Activated naive CD8-positive, alpha-beta T cell treated with anti-CD3 and anti-CD28 coated beads, Interleukin-2, amount 50 U/mL, for 16 hours (primary cell): ENCODE measurements around the gene SPECC1.

ENCODE experiments used
- DNase-seq: peaks from one replicate; pipeline ENCODE4 v3.0.0-alpha.2; 2020; ENCODE audit warnings: low read depth, low spot score

The SPECC1 gene

GRCh38 chr17:20273741-20274500 lies 264.8 kb downstream of the SPECC1 start:
- DNase-seq = no peak

- no peak for DNase-seq
These were observed 266.5 kb downstream of the SPECC1 start for GRCh38 chr17:20275653-20276052.

GRCh38 chr17:20276421-20276820 lies 267.3 kb downstream of the SPECC1 start:
- DNase-seq = no peak

GRCh38 chr17:20278805-20279204 lies 269.6 kb downstream of the SPECC1 start:
- no peak for DNase-seq

DNA sequence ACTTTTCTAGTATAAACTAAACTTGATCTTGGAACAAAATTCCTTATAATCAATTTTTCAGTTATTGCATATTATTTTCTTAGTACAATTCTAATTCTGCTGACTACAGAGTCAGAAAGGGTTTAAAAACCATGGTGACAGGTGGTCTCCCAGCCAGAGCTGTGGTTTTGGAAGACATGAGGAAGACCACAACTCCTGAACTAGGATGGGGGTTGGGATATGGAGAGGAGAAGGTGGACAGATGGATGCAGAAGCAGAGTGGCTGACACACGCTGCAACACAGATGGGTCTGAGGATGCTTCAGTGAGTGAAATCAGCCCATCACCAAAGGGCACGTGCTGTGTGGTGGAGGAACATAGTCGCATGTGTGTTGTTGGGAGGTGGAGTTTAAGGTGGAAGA lies 270.5 kb downstream of the SPECC1 start:
- DNase-seq = no peak

DNA sequence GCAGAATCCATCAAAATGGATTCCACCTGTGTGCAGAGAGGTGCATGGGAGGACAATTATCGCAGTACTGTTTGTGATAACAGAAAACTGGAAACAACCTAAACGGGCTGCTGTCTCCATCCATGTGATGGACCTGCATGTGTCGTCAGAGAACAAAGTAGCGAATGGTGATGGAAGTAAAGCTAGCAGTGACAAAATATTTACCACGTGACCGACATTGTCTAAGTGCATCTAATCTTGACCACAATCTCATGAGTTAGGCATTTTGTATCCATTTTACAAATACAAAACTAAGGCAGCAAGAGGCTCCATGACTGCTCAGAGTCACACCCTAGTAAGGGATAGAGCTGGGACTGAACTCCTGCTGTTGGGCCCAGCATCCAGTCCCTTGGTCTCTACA lies 270.9 kb downstream of the SPECC1 start:
- DNase-seq = no peak

DNA sequence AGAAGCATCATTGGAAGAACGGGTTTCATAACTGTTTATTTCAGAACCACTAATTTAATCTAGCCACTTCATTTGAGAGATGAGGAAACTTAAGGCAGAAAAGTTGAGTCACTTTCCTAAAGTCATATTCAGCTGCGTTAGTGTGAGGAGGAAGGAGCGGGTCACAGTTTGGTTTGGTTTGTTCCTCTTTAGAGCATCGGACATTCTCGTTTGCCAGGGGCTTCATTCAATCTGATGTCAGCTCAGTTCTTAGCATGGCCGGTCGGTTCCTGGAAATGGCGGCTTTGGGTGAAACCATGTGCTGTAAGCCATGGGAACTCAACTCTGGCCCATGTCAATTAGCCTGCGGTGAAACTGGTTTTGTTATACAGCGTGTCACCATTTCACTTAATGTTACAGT lies 271.7 kb downstream of the SPECC1 start:
- DNase-seq = no peak

DNA sequence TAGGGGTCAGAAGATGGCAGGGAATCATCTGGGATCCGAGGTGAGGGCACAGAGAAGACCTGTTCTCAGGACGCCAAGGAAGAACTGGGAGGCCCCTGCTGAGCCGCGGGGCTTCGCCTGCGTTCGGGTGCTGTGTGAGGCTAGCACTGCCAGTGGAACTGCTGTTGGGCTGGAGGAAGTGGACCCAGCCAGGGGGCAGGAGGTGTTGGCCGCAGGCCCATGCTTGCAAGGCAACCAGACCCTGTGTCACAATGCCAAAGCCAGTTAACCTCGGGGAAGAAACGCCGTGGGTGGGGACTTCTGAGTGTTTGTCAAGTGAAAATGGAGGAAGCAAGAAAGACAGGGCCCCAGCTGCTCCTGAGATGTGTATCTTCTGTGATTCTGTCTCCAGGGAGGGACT lies 272.7 kb downstream of the SPECC1 start:
- DNase-seq = no peak

DNA sequence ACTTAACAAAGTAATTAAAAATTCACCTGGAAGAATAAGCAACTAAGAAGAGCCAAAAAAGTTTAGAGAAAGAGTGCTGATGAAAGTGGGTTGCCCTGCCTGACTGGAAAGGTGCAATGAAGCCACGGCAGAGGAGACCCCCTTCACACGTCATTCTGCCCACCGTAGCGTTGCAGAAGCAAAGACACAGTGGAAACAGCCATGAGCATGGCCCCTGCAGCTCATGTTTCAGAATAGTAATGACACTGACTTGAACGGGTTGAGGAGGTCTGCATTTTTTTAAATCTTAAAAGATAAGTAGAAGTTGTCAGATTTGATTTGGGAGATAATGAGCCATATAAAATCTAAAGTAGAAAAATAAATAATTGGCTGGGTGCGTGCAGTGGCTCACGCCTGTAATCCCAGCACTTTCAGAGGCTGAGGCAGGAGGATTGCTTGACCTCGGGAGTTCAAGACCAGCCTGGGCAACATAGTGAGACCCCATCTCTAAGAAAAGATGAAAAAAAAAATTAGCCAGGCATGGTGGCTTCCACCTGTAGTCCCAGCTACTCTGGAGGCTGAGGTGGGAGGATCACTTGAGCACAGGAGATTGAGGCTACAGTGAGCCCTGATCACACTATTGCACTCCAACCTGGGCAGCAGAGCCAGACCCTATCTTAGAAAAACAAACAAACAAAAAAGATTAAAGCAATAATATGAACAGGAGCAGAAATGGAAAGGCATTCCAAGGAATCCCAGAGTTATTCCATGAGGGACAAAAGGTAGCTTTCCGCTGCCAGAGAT lies 273.6 kb downstream of the SPECC1 start:
- no peak for DNase-seq

DNA sequence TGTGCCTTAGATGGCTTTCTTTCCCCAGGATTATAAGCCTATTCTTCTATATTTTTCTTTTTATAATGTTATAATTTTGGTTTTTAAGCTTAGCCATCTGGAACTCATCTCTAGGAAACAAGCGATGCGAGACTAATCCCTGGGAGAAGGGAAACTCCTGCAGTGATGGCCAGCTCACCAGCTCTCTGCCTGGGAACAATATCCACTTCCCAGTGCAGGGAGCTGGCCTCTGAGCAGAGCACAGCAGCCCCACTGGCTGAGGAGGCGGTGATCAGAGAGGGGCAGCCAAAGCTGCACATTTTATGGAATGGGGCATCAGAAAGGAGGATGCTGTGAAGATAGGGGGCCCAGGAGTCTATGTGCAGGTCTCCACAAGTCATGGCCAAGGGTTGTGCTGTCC lies 274.9 kb downstream of the SPECC1 start:
- DNase-seq = no peak

- DNase-seq = no peak
These were observed 275.6 kb downstream of the SPECC1 start for GRCh38 chr17:20284570-20285295.

DNA sequence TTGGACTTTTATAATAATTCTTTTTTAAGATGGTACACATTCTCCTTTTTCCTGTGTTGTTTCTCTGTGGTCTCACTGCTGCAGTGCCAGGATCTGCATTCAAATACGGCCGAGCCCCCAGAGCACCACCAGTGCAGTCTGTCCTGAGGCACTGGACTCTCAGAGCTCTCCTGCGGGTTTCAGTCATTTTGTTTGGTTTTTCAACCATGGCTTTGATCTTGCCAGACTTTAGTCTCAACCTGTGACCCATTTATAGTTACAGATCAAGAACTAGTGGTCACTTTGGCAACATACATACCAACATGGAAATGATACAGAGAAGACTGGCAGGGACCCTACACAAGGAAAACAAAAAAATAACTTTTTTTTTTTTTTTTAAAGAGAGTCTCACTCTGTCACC lies 280.8 kb downstream of the SPECC1 start:
- no peak for DNase-seq

DNA sequence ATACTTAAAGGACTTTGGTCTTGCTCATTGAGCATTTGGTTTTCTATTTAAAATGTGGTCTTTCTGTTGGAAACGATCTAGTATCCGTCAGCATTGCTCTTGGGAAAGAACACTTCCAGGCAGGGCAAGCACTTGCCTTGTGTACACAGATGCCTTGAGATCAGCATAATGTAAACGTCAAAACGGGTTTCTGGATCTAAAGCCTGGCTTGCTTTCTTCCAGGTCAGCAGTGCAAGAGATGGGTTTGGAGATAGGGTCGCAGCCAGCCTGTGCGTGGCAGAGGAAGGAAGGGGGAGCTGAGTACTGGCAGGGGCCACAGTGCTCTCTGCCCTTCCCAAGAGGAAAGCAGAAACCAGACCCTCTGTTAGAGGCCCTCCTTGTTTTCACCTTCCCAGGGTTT lies 282.7 kb downstream of the SPECC1 start:
- no peak for DNase-seq

DNA sequence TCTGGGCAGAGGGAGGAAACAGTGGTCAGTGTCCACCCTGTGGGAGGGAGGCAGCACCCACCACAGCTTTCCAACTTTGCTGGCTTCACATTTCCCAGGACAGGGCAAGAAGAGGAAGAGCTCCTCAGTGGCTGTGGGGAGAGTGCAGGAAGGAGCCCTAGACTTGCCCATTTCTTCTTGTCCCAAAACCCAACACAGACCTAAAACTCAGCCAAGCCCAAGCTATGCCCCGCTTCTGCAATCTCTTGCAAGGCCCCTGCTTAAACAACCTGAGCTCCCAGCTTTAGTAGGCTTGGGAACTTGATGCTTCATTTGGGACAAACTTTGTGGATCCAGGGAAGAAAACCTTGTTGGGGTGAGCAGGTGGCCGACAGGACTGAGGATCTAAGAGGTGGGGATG lies 284.3 kb downstream of the SPECC1 start:
- no peak for DNase-seq

- no peak for DNase-seq
These were observed 285.0 kb downstream of the SPECC1 start for GRCh38 chr17:20294120-20294519.

DNA sequence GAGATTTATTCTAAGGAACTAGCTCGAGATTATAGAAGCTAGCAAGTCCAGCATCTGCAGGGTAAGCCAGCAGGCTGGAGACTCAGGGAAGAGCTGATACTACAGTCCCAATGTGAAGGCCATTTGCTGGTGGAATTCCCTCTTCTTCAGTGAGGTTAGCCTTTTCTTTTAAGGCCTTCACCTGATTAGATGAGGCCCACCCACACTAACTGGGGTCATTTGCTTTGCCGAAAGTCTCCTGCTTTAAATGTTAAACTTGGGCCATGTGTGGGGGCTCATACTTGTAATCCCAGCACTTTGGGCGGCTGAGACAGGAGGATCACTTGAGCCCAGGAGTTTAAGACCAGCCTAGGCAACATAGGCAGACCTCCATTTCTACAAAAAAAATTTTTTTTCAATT lies 289.9 kb downstream of the SPECC1 start:
- no peak for DNase-seq

DNA sequence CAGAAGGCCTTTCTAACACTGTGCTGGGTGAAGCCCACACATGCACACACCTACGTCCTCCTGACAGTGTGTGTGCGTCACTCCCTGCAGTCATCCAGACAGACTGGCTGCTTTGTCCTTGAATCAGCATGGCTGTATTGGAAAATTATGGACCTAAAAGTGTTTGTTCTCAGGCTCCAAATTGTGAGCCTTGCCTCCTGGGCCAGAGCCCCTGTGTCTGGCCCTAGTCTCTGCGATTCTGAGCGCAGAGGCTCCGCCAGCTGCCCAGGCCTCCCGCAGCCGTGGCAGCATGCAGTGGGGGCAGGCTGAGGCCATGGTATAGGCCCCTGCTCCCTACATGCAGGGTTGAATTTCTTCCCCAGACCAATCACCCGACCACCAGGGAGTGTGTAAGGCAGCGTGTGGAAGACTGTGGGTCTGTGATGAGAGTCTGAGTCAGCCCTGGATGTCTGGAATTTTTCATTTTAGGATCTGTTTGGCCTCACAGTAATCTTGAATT lies 291.3 kb downstream of the SPECC1 start:
- no peak for DNase-seq

- no peak for DNase-seq
These were observed 293.2 kb downstream of the SPECC1 start for GRCh38 chr17:20302246-20302917.

GRCh38 chr17:20304961-20305360 lies 295.8 kb downstream of the SPECC1 start:
- no peak for DNase-seq

GRCh38 chr17:20306924-20307323 lies 297.8 kb downstream of the SPECC1 start:
- DNase-seq = no peak

DNA sequence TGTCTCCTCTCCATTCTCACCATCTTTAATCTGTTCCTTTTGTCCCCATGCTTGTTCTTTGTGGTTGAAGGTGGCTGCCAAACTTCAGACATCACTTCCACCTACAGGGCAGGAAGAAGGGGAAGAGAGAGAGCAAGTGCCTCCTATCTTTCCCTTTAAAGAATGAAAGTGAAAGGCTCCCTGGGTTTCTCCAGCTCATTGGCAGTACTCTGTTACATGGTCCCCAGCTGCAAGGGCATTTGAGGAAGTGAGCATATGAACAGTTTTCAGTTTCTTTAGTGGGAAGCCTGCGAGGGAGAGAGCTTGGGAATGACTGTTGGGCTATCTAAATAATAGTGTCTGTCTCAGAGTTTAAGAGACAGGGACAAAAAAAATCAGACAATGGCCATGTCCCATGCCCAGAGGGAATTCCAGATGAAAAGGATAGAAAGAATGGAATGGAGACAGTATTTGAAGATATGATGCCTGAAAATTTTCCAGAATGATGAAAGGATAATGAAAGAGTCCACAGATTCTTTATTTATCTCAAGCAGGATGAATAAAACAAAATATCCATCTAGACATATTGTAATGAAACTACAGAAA lies 298.3 kb downstream of the SPECC1 start:
- no peak for DNase-seq
